Stimulated activated CD4-positive, alpha-beta T cell treated with anti-CD3 and anti-CD28 coated beads, Interleukin-2, amount 100 ng/mL, for 24 hours (primary cell): Measurements from ENCODE around the gene LIF.
"Not testable (repeated sequence)": the region's sequence is repeated elsewhere in the genome, so short reads cannot be mapped to it uniquely, and the experiment has no call there.

ENCODE experiments used
- DNase-seq, 2 donors: peaks; one replicate each; pipeline ENCODE4 v3.0.0-alpha.2; 2020

Gene LIF

DNA sequence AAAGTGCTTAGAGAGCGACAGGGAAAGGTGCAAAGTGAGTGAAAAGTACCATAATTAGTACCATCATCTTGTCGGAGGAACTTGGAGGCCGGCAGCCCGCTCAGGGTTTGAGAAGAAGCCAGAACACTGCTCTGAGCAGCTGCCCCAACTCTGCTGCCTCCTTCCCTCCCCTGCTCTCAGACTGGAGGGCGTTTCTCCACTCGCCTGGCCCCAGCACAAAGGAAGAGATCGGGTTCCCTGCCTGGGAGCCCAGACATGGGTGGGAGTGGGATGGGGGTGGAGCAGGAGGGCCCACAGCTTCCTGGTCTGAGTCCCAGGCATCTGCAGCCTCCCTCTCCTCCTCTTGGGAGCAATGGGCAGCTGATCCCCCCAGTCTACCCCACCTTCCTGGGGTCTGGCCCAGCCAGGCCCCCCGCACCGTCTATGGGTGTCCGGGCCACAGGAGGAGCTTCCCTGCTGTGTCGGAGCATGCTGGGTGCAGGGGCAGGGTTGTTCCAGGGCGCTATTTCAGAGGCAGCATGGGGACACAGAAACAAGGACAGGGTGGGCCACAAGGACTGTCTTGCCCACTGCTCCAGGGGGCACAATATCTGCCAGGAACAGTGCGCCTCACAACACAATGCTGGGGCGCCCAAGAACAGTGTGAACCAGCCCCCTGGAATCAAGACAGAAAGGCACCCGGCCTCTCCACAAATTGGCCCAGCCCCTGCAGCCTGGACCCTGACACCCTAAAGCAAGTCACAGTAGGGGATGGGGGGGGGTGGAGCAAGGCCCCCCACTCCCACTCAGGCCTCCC, 4.8 kb downstream of the LIF start:
- DNase-seq, result peak in 1 of 2 donors; percentile 29

DNA sequence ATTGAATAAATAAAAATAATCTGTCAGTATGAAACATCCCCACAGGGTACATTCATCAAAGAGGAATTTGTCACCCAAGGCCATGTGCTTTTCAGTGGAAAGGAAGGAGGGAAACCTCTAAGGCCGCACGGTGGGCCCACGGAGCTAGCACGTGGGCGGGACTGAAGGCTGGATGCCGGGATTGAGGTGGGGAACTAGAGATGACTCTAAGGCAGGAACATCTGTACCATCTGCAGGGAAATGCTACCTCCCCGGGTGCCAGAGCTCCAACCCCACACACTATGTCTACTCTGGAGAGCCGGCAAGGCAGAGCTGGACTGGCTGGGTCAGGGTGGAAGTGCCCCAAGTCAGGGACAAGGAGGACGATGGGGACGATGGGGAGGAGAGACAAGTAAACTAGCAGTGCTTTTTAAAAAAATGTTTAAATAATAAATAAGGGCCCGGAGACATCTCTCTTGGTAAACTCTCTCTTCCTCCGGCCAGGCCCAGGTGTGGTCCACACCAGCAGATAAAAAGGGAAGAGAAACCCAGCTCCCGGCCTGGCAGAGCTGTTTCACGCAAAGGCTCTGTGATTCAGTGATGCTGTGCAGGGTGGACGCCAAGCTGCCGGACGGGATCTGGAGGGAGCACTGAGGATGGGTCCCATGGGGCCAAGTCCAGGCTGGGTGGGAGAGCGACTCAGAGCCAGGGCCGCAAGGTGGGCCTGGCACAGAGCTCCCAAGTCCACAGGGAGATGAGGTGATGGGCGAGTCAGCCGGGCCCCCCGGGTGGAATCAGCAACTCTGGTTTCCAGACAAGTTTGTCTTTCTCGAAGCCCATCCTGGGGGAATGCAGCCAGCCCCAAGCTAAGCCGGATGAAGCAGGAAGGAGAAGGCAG, 5.8 kb downstream of the LIF start:
- DNase-seq, result peak in 1 of 2 donors; percentile 30

DNA sequence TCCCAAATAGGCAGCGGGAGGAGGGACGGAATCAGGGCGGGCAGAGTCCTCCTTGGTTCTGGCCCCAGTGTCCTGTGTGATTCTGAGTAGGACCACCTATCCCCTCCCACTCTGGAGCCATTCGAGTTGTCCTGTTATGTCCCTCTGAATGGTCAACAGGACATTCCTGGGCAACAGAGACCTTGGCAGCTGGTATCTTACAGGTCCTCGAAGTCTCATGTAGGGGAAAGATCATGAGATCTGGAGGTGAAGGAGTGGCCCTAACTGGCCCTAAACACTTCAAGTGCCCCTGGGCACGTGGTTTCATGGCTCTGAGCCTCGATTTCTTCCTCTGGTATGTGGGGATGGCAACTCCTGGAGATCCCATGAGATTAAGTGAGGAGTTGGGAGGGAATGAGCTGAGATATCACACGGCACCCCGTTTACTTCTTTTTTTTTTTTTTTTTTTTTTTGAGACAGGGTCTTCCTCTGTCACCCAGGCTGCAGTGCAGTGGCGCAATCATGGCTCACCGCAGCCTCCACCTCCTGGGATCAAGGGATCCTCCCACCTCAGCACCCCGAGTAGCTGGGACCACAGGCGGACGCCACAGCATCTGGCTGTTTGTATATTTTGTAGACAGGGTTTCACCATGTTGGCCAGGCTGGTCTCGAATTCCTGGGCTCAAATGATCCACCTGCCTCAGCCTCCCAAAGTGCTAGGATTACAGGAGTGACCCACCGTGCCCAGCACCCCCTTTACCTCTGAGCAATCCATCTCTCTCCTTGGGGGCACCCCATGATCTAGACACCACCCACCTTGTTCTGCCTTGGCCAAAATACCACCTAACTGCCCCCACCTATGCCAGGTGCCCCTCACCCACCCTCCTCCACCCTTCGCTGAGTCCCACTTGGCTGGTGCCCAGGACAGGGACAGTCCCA, 6.8 kb downstream of the LIF start:
- peak in 1 of 2 donors; percentile 49 for DNase-seq

DNA sequence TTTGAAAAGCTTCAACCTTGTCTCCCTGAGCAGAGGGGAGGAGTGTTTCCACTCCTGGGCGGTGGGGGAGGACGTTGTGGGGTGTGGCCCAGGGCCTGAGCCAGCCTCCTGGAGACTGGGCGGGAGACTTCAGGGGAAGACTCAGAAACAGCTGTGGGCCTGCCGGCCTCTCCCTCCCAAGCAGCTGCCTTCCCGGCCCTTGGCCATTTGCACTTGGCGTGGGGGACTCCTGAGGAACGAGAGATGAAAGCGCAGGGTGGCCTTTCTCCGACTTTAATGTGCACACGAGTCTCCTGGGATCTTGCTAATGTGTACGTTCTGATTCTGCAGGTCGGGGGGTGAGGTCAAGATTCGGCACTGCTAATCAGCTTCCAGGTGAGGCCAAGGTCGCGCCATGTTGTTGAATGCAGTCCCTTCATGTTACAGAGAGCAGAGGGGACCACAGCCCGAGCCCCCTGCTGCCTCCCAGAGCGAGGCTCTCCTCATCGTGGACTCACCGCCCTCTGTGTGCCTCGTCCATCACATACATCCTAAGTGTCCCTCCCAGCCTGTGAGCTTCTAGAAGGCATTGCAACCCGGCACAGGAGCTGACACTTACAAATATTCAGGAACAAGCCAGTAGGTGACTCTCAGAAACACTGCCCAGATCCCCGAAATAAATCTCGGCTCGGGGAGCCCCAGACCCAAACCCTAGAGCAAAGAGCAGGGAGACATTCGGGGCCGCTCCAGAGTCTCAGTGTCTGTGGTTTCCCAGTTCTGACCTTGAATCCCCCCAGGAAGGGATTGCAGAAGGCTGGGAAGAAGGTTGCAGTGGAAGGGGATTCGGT, 7.7 kb downstream of the LIF start:
- peak in 1 of 2 donors; percentile 48 for DNase-seq

DNA sequence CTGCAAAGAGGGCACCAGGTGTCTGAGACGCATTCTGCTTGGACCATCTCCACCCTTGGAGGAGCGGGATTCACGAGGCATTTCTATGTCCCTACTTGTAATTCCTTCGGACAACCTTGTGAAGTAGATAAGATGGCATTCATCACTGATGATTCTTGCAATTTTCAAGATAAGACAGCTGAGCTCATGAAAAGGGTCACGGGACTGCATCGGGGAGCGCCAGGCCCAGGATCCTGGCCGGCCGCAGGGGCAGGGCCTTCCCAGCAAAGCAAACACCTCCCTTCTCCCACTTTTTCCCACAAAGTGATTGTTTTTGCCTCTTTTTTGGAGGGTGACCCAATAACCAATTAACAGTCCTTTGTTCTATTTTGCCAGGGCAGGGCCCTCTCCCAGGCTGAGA, 8.4 kb downstream of the LIF start:
- no peak for DNase-seq

DNA sequence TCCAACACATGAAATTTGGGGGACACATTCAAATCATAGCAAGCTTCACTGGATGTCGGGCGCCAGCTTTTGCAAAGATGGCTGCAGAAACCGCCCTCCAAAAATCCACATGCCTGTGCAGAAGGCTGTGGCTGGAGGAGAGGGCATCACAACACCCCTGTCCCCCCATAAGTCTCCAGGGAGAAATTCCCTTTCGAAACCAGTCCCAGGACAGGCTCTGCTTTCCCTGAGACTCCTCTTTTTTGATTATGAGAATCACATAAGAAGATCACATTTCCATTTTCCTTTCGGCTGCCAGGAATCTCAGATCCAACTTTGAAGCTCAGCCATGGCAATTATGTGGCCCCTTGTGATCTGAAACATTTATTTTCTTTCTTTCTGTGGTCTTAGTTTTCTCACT, 9.7 kb downstream of the LIF start:
- DNase-seq, result no peak

DNA sequence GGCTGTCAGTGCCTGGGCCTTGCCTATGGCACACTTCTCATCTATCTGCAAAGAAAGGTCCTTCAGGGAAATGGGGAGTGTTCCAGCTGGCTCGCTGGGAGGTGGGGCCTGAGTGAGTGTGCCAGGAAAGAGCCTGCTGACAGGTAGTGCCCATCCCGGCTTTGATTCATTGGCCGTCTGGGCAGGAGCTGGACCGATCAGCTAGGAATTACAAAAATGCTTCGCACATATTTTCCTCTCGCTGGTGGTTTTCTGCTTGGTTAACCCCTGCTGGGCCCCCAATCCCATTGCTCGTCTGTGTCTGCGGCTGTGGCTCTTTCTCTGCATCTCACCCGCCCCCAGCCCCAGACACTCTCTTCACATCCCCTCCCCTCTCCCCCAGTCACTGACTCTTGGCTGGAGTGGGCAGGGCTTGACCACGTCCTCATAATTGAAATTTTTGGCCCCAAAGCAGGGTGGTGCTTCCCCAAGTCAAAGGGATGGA, 10.8 kb downstream of the LIF start:
- no peak for DNase-seq

DNA sequence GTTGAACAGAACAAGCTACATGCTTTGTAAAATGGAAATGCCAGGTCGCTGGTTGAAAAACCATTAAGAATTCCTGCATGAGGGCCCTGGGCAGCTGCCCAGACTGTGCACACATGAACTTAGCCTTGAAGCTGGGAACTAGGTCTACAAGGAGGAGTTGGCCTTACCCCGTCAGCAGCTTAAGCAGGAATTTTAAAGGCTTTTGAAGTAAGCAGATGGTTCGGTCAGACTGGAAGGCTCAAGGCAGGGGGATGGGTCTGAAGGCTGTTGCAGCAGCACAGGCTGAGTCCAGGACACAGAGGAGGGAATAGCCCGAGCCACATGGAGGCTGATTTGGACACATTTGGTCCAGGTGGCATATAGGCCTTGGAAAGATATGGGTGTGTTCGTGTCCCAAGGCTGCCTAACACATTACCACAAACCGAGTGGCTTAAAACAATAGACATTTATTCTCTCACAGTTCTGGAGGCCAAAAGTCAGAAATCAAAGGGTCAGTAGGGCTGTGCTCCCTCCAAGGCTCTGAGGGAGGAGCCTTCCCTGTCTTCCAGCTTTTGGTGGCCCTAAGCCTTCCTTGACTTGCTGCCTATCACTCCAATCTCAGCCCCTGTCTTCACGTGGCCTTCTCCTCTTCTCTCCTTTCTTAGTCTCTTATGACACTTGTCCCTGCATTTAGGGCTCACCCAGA, 11.6 kb downstream of the LIF start:
- DNase-seq, result no peak

DNA sequence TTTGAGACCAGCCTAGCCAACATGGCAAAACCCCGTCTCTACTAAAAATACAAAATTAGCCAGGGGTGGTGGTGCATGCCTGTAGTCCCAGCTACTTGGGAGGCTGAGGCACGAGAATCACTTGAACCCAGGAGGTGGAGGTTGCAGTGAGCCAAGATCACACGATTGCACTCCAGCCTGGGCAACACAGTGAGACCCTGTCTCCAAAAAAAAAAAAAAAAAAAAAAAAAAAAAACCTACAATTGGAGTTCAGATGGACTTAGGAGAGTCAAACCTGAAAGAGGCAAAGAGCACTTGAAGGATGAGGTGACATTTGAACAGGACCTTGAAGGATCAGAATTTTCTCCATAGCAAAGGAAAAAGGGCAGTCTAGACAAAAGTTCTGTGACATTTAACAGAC, 12.2 kb downstream of the LIF start:
- not testable (repeated sequence) for DNase-seq

DNA sequence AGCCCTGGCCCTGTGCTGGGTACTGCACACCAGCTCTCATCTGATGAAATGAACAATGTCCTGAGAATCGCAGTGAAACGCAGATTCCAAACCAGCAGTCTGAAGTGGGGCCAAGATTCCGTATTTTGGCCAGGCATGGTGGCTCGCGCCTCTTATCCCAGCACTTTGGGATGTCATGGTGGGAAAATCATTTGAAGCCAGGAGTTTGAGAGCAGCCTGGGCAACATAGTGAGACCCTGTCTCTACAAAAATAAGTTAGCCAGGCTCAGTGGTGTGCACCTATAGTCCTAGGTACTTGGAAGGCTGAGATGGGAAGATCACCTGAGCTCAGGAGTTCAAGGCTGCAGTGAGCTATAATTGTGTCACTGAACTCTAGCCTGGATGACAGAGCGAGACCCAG, 13.0 kb downstream of the LIF start:
- no peak for DNase-seq

DNA sequence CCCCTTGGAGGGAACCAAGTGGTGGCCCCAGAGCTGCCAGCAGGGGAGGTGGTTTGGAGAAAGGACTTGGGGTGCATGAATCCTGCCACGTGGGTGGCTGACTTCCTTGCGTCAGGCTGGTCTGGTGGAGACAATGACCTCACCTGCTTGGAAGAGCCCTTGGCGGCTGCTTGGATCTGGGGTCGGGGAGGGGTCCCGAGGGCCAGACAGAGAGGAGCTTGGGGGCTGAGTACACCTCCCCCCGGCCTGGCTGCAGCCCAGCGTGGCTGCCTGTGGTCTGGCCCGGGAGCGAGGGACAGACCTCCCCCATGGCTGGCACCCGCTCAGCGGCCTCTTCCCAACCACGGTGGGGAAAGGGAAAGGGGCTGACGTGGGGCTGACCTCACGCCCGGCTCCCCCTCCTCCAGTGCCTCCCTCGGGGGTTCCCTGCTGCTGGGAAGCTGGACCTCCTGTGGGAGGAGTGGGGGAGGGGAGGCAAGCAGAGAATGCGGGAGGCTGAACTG, 13.8 kb downstream of the LIF start:
- DNase-seq, result no peak

DNA sequence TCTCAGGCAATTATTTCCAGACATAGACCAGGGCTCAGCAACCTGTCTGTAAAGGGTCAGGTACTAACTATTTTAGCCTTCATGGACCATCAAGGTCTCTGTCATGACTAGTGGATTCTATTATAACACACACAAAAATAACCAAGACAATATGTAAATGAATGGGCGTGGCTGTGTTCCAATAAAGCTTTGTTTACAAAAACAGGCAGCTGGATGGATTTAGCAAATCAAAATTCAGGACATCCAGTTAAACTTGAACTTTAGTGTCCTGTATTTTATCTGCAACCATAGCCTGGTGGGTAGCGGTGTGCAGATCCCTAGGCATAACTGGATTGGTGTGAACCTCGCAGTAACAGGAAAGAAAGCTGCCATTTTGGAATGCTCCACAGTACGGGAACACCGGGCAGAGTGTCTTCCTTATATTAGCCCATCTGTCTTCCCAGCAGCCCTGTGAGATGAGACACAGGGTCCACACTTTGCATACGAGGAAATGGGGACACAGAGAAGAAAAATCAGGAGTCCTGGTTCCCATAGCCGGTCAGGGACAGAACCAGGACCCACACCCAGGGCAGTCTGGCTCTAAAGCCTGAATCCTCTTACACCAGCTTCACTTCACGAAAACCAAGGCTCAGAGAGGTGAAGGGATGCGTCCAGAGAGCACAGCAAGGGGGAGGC, 15.6 kb downstream of the LIF start:
- no peak for DNase-seq

DNA sequence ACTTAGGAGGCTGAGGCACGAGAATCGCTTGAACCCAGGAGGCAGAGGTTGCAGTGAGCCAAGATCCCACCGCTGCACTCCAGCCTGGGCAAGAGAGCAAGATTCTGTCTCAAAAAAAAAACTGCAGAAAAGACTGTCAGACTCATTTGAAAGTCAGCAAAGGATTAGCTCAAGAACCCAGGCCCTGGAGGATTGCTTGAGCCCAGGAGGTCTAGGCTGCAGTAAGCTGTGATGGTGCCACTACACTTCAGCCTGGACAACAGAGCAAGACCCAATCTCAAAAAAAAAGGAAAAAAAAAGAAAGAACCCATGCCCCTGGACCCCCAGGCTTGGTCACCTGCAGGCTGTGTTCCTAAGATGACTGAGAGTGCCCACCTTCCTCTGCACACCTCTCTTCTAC, 16.2 kb downstream of the LIF start:
- no peak for DNase-seq

DNA sequence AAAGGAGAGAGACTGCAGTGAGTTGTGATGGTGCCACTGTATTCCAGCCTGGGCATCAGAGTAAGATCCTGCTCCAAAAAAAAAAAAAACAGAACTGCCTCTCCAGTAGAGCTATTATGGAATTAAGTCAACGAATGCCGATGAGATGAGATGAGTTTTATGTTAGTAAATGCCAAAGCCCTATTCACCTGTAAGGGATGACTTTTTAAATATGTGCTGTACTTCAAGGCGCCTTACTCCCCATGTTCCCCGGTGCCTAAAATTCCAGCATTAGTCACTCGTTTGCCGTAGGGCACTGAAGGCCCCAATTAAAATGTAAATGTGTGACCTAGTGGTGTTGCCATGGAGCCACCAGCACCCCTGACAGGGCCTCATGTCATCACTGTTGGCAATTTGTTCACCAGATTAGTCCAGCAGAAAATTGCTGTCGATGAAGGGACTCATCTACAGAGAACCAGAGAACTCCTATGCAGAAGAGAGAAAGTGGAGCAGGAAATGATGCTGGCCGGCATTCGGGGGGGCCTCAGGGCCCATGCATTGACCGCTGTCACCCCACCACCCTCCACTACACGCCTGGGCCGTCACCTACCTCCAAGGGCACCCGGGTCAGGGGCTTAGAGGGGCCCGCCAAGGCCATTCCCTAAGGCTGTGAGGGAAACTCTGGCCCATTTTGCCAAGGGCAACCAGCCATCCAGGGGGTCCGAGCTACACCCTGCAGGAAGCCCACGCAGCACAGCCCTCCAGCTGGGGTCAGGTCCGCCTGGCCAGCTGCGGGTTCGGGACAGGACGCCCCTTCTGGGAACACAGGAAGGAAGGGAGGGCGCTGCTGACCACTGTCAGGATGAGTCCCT, 17.8 kb downstream of the LIF start:
- DNase-seq, result no peak

DNA sequence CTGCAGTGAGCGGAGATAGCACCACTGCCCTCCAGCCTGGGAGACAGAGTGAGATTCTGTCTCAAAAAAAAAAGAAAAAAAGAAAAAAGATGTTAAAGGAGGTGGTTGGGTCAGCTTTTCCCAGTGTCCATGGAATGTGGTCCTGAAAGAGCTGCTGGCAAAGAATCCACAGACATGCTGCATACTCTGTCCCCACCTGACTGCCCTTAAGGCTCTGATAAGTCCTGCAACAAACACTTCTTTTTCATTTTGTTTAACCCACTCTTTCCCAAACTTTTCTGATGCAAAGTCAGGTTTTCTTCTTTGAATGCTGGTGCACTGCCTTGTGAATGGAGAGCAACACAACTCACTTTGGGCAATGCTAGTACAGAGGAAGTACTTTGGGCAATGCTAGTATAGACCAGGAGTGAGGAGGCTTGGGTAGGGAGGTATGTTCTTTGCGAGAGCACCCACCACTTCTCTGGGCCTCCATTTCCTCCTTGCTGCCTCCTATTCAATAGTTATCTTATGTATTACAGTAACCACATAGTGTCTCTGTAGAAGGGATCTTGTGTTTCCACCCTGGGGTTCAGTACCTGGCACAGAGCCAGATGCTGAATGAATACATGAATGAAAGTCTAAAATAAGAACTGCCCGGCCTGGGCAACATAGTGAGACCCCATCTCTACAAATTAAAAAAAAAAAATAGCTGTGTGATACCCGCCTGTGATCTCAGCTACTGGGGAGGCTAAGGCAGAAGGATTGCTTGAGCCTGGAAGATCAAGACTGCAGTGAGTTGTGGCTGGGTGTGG, 18.9 kb downstream of the LIF start:
- DNase-seq, result no peak

DNA sequence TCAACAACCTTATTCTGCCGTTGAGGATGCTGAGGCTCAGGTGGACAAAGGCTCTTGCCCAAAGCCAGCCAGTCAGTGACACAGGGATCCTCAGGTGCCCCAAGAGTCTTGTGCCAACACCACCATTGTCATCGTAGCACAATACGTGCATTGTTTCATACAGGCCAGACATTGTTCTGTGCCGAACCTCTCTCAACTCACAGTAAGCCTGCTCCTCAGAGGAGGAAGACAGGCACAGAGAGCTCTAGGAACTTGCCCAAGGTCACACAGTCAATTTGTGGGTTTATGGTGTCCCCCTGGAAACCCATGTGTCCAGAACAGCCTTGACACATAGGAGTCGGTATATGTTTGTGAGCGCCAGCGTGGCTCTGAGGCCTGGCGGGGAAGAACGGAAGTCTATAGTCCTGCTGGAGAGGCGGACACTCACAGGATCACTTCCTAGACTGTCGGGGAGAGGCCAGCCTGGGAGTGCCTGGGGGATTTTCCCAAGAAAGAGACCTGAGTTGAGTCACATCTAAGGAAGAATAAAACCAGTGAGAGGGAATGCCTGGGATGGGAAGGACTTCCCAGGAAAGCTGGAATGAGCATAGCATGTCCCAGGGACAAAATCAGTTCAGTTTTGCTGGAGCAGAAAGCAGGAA, 20.2 kb downstream of the LIF start:
- no peak for DNase-seq

DNA sequence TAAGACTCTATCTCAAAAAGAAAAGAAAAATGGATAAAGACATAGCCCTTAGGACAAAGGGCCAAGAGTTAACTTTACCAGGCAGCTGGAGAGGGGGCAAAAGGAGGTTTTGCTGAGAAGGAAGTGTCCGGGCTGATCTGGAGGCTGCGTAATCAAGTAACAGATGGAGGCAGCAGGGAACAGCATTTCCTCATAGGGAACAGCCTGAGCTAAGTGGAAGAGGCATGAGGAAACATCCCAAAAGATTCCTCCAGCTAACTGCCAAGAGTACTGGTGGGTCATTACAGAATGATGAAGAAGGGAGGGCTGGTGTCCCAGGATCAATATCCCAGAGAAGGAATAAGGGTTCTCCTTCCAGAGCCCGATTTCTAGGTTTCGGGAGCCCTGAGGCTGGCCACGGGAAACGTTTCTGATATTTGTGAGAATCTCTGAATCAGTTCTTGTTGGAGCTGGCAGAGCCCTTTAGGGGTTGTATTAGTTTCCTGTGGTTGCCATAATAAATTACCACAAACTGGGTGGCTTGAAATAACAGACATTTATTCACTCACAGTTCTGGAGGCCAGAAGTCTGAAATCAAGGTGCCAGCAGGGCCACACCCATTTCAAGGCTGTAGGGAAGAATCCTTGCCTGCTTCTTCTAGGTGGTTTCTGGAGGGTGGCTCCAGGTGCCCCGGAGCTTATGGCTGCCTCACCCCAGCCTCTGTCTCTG, 21.2 kb downstream of the LIF start:
- no peak for DNase-seq
